AG10803 (cell line): ENCODE results near the gene TMEM200A.
"Not testable (repeated sequence)": the region's sequence is repeated elsewhere in the genome, so short reads cannot be mapped to it uniquely, and the experiment has no call there.

Experiments used
- DNase-seq: peaks from one replicate; pipeline ENCODE4 v3.0.0; 2010; ENCODE audit warnings: low read depth
- H3K4me3 ChIP-seq: 2 replicates; pipeline ENCODE4 v1.5.1; 2011; ENCODE audit warnings: mild to moderate bottlenecking, low read length, control low read depth
- TF ChIP-seq, protein P1 (sequence below): conservative IDR thresholded peaks from 2 replicates; pipeline ENCODE4 v1.5.1; 2011; ENCODE audit warnings: mild to moderate bottlenecking, low read length, control low read depth, inconsistent platforms

TMEM200A gene

DNA sequence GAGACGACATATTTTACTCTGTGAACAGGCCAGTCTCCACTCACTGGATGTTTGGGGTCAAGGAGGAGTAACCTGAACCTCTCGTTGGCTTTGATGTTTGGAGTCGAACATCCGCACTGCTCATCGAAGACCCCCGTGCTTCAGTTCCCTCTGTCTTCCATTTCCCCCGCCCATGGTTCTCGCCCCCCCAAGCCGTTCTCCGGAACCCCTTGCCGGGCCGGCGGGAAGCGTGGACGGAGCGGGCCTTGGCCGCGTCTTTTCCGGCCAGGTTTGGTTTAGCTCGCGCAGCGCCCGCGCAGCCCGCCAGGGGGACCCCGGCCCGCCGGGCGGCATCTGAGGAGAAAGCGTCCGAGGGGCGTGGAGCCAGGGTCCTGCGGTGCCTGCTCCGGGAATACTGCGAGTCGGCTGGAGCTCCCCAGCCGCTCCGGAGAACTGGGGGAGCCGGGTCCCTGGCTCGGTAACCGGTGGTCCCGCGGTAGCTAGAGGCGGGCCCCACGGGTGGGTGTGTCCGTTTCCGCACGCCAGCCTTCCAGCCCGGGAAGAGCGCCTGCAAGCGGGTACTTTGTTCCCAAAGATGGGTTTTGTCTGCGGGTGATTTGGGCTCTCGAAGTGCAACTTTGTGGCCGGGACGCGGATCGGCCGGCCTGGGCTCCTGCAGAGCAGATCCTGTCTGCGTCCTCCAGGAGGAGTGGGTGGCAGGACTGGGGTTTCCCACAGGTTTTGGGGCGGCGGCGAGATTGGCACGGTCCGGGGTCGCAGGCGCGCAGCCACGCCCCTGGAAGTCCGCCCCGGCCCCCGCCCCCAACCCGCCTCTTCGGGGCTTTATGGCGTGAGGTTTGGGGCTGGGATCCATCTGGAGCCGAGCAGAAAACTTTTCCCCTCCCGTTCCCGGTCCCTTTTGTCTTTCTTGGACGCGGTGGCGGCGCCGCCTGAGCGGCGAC is at the start of gene TMEM200A:
Gene TMEM200A (plus strand): TSS at position 852 of the 941 bp plus-strand sequence. CDS start 74,406 bp downstream, outside the sequence.
- TF ChIP-seq, protein P1, sequence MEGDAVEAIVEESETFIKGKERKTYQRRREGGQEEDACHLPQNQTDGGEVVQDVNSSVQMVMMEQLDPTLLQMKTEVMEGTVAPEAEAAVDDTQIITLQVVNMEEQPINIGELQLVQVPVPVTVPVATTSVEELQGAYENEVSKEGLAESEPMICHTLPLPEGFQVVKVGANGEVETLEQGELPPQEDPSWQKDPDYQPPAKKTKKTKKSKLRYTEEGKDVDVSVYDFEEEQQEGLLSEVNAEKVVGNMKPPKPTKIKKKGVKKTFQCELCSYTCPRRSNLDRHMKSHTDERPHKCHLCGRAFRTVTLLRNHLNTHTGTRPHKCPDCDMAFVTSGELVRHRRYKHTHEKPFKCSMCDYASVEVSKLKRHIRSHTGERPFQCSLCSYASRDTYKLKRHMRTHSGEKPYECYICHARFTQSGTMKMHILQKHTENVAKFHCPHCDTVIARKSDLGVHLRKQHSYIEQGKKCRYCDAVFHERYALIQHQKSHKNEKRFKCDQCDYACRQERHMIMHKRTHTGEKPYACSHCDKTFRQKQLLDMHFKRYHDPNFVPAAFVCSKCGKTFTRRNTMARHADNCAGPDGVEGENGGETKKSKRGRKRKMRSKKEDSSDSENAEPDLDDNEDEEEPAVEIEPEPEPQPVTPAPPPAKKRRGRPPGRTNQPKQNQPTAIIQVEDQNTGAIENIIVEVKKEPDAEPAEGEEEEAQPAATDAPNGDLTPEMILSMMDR = peak; percentile 75
- H3K4me3 ChIP-seq = peak within 1 kb of the TSS; percentile 94
- peak; percentile 63 for DNase-seq

DNA sequence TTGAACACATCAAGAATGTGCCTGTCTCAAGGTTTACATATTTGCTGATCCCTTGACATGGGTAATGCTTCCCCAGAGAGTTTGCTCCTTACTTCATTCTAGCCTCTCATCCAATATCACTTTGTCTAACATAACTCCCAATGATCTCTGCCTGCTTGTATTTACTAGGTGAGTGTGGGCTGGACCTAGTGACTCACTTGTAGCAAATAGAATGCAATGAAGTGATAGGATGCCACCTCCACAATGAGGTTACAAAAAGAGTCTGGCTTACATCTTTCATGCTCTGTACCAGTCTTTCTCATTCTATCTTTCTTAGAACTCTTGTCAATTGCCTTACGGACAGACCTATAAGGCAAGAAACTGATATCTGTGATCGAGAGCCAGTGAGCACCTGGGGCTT is 44.9 kb upstream of the TMEM200A start:
- TF ChIP-seq, protein P1 = no peak
- DNase-seq = no peak
- H3K4me3 ChIP-seq = no peak overlapping the region

DNA sequence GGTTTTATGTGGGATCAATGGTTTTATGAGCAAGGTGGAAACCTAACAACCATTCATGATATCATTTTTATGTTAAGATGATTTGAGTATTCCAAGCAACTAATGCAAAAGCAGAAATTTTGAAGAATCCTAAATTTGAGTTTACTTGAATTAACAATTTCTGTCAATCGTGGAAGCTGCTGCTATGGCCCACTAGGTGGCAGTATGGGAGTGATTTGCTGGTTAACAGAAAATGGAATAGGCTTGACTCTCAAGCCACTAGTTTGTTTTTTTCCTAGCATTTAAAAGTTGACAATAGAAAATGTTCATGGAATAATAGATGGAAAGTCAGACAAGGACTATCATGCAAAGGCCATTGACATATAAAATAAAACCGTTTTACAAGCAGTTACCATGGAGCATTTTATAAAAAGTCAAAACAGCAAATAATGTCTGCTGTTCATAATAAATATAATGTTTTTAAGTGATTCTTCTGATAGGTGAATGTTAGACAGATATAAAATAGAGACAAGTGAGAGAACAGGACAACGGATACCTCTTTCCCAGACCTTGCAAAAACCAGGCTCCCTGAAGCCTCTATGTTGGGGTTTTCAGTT is 43.0 kb upstream of the TMEM200A start:
- TF ChIP-seq, protein P1 = peak; percentile 92
- no peak overlapping the region for H3K4me3 ChIP-seq
- peak; percentile 77 for DNase-seq

DNA sequence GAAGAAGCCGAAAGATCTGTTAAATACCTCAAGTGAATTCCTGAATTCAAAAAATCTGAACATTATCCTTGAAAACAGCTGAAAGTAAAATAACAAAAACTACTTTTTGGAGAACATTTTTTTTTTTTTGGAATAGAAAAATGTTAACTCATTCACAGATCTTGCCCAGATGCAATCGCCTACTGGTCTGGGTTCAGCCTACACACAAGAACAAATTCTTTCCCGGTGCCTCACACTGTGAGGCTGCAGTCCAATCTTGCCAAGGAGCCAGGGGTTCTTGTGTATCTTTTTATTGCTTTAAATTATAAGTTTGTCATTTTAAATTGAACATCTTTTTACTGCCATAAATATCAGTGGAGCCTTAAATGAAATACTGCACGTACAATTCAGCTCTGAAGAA is 41.2 kb upstream of the TMEM200A start:
- DNase-seq = peak; percentile 88
- TF ChIP-seq, protein P1 = no peak
- no peak overlapping the region for H3K4me3 ChIP-seq

DNA sequence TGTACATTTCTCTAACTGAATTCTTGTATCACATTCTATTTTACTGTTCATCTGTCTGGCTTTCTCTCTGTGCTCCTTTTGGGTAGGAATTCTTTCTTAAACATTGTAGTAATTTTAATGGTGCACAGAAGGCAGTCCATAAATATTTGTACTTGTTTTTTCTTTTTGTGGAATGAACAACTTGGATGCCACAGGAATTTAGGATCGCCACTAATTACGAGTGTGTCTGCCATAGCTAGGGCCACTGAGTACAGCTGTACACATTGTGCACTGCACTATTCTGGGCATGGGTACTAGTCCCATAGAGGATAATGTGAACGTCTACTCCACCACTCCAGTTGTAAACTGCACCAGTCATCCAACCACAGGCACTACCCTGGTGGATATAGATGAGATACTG is 39.3 kb upstream of the TMEM200A start:
- peak; percentile 82 for DNase-seq
- TF ChIP-seq, protein P1 = no peak
- no peak overlapping the region for H3K4me3 ChIP-seq

DNA sequence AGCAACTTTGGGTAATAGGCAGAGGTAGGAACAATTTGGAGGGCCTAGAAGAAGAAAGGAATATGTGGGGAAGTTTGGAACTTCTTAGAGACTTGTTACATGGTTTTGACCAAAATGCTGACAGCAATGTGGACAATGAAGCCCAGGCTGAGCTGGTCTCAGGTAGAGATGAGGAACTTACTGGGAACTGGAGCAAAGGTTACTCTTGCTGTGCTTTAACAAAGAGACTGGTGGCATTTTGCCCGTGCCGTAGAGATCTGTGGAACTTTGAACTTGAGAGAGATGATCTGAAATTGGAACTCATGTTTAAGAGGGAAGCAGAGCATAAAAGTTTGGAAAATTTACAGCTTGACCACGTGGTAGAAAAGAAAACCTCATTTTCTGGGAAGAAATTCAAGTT is 28.3 kb upstream of the TMEM200A start:
- DNase-seq = no peak
- TF ChIP-seq, protein P1 = no peak
- no peak overlapping the region for H3K4me3 ChIP-seq

DNA sequence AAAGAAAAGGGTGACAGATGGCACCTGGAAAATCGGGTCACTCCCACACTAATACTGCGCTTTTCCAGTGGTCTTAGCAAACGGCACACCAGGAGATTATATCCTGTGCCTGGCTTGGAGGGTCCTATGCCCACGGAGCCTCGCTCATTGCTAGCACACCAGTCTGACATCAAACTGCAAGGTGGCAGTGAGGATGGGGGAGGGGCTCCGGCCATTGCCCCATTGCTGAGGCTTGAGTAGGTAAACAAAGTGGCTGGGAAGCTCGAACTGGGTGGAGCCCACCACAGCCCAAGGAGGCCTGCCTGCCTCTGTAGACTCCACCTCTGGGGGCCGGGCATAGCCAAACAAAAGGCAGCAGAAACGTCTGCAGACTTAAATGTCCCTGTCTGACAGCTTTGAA is 19.5 kb upstream of the TMEM200A start:
- H3K4me3 ChIP-seq, DNase-seq: not testable (repeated sequence)
